ENCODE data around the gene PLCH2.

Gene PLCH2

GRCh38 chr1:2538376-2538775 lies 62.3 kb downstream of the PLCH2 start:
- DNase-seq (ENCODE audit: low read depth) = no peak
- H3K4me3 ChIP-seq (ENCODE audit: low read length) = no peak overlapping the region
- TF ChIP-seq CTCF (conservative IDR thresholded peaks at IDR 0.05; ENCODE audit: low read length) = no peak

- no peak for TF ChIP-seq CTCF (conservative IDR thresholded peaks at IDR 0.05; ENCODE audit: low read length)
- DNase-seq (ENCODE audit: low read depth) = no peak
- no peak overlapping the region for H3K4me3 ChIP-seq (ENCODE audit: low read length)
Measured at GRCh38 chr1:2538872-2539271, 62.8 kb downstream of the PLCH2 start.

GRCh38 chr1:2539312-2539907 lies 63.3 kb downstream of the PLCH2 start:
- TF ChIP-seq CTCF (conservative IDR thresholded peaks at IDR 0.05; ENCODE audit: low read length) = no peak; the same call in none of the 2 replicates
- H3K4me3 ChIP-seq (ENCODE audit: low read length) = no peak overlapping the region
- no peak for DNase-seq (ENCODE audit: low read depth)

GRCh38 chr1:2540816-2541492 lies 64.9 kb downstream of the PLCH2 start:
- no peak for TF ChIP-seq CTCF (conservative IDR thresholded peaks at IDR 0.05; ENCODE audit: low read length)
- no peak overlapping the region for H3K4me3 ChIP-seq (ENCODE audit: low read length)
- DNase-seq (ENCODE audit: low read depth) = no peak

GRCh38 chr1:2541619-2542245 lies 65.6 kb downstream of the PLCH2 start:
- DNase-seq (ENCODE audit: low read depth) = no peak
- H3K4me3 ChIP-seq (ENCODE audit: low read length) = no peak overlapping the region
- no peak for TF ChIP-seq CTCF (conservative IDR thresholded peaks at IDR 0.05; ENCODE audit: low read length)

- no peak for TF ChIP-seq CTCF (conservative IDR thresholded peaks at IDR 0.05; ENCODE audit: low read length)
- H3K4me3 ChIP-seq (ENCODE audit: low read length) = no peak overlapping the region
- DNase-seq (ENCODE audit: low read depth) = no peak
Measured at GRCh38 chr1:2542246-2542915, 66.3 kb downstream of the PLCH2 start.
